HG02678 (cell line): Measurements from ENCODE around the gene KCNQ1.
A peak's percentile ranks its signal among the peaks of the same experiment; 100 is the strongest.

ENCODE experiments used
- ATAC-seq: cut with Tn5 transposase; IDR thresholded peaks from one replicate; pipeline ENCODE4 v1.9.1; 2021; ENCODE audit warnings: mild to moderate bottlenecking, moderate library complexity; ENCODE audit not compliant: unreplicated experiment

KCNQ1 gene

GRCh38 chr11:2882396-2883110 lies 437.7 kb downstream of the KCNQ1 start:
- no peak for ATAC-seq

GRCh38 chr11:2883640-2883978 lies 438.8 kb downstream of the KCNQ1 start:
- ATAC-seq, result no peak

- ATAC-seq, result no peak
Measured at GRCh38 chr11:2883979-2884815, 439.4 kb downstream of the KCNQ1 start.

GRCh38 chr11:2885017-2885677 lies 440.3 kb downstream of the KCNQ1 start:
- peak; percentile 1 for ATAC-seq

GRCh38 chr11:2885678-2886081 lies 440.9 kb downstream of the KCNQ1 start, which contains the start of gene CDKN1C:
Gene CDKN1C (minus strand): TSS chr11:2885775. CDS start chr11:2885456, 319 bp downstream.
- ATAC-seq, result peak; percentile 83

GRCh38 chr11:2886191-2886894 lies 441.5 kb downstream of the KCNQ1 start:
- ATAC-seq, result no peak

- ATAC-seq, result no peak
Measured at GRCh38 chr11:2886936-2887335, 442.1 kb downstream of the KCNQ1 start.

- no peak for ATAC-seq
Measured at GRCh38 chr11:2887515-2888195, 442.8 kb downstream of the KCNQ1 start.

GRCh38 chr11:2888266-2888968 lies 443.6 kb downstream of the KCNQ1 start:
- no peak for ATAC-seq

GRCh38 chr11:2889362-2890273 lies 444.8 kb downstream of the KCNQ1 start:
- no peak for ATAC-seq

GRCh38 chr11:2890466-2891294 lies 445.9 kb downstream of the KCNQ1 start:
- ATAC-seq, result no peak

- ATAC-seq, result no peak
Measured at GRCh38 chr11:2891326-2892214, 446.8 kb downstream of the KCNQ1 start.

GRCh38 chr11:2892215-2892966 lies 447.6 kb downstream of the KCNQ1 start:
- no peak for ATAC-seq

- ATAC-seq, result no peak
Measured at GRCh38 chr11:2892967-2893528, 448.2 kb downstream of the KCNQ1 start.

- no peak for ATAC-seq
Measured at GRCh38 chr11:2893935-2894334, 449.1 kb downstream of the KCNQ1 start.

GRCh38 chr11:2896047-2896446 lies 451.2 kb downstream of the KCNQ1 start:
- no peak for ATAC-seq
